Neural cell (in vitro differentiated cells): ENCODE results near the gene USP10. TPM values are rescaled to one million over a fixed set of nuclear protein-coding genes. Genes with fewer than 3 reads are reported as not detected.

Experiments
- H2AFZ ChIP-seq: fragments of 200-600, 300-800 bp; sonication (generic), shearing (Covaris generic); 2 replicates; pipeline ENCODE4 v1.6.0; 2014; ENCODE audit warnings: low read depth, mild to moderate bottlenecking, antibody characterized with exemption, low read length, moderate library complexity
- H3F3A ChIP-seq: fragments of 200-600 bp; shearing (Covaris generic); 2 replicates; pipeline ENCODE4 v1.6.1; 2016; ENCODE audit warnings: mild to moderate bottlenecking, moderate library complexity, mixed read lengths, antibody characterized with exemption, low read length; ENCODE audit not compliant: insufficient read depth, poor library complexity, severe bottlenecking
- H3K27ac ChIP-seq: fragments of 200-600, 300-800 bp; sonication (generic), shearing (Covaris generic); 2 replicates; pipeline ENCODE4 v1.5.1; 2014; ENCODE audit warnings: mild to moderate bottlenecking, low read length, moderate library complexity
- H3K27me3 ChIP-seq: fragments of 300-800, 200-600 bp; sonication (generic), shearing (Covaris generic); 2 replicates; pipeline ENCODE4 v1.6.0; 2014; ENCODE audit warnings: mild to moderate bottlenecking, low read depth, low read length, moderate library complexity; ENCODE audit not compliant: insufficient read depth
- H3K36me3 ChIP-seq: fragments of 300-800, 200-600 bp; sonication (generic), shearing (Covaris generic); 2 replicates; pipeline ENCODE4 v1.5.1; 2014; ENCODE audit warnings: mild to moderate bottlenecking, antibody characterized with exemption, low read length, moderate library complexity; ENCODE audit not compliant: insufficient read depth
- H3K4me2 ChIP-seq: fragments of 300-800, 200-600 bp; sonication (generic), shearing (Covaris generic); 2 replicates; pipeline ENCODE4 v1.6.0; 2014; ENCODE audit warnings: mild to moderate bottlenecking, low read length
- H3K4me3 ChIP-seq: fragments of 300-800, 200-600 bp; sonication (generic), shearing (Covaris generic); 2 replicates; pipeline ENCODE4 v1.5.1; 2014; ENCODE audit warnings: mild to moderate bottlenecking, low read length, moderate library complexity
- H3K79me2 ChIP-seq: fragments of 200-600 bp; shearing (Covaris generic); replicated peaks from 2 replicates; pipeline ENCODE4 v1.6.0; 2014; ENCODE audit warnings: mild to moderate bottlenecking, low read length, moderate library complexity; ENCODE audit not compliant: insufficient read depth
- H3K9ac ChIP-seq: fragments of 300-800, 200-600 bp; sonication (generic), shearing (Covaris generic); 2 replicates; pipeline ENCODE4 v1.6.1; 2016; ENCODE audit warnings: mild to moderate bottlenecking, low read length, mixed read lengths
- H3K9me2 ChIP-seq: fragments of 200-600 bp; shearing (Covaris generic); 2 replicates; pipeline ENCODE4 v1.6.1; 2016; ENCODE audit warnings: mild to moderate bottlenecking, low read length, mixed read lengths; ENCODE audit not compliant: insufficient read depth
- H3K9me3 ChIP-seq: fragments of 200-600, 300-800 bp; sonication (generic), shearing (Covaris generic); 2 replicates; pipeline ENCODE4 v1.6.1; 2016; ENCODE audit warnings: mild to moderate bottlenecking, mixed run types, low read length, moderate library complexity, mixed read lengths
- H4K20me1 ChIP-seq: fragments of 200-600 bp; shearing (Covaris generic); 2 replicates; pipeline ENCODE4 v1.6.1; 2016; ENCODE audit warnings: mild to moderate bottlenecking, mixed run types; ENCODE audit not compliant: insufficient read depth
- CTCF ChIP-seq: fragments of 450-650 bp; IDR thresholded peaks from 2 replicates; pipeline ENCODE4 v1.5.1; 2014; ENCODE audit warnings: antibody characterized with exemption, mild to moderate bottlenecking, moderate library complexity; ENCODE audit not compliant: poor library complexity, severe bottlenecking
- EP300 ChIP-seq: fragments of 450-650 bp; conservative IDR thresholded peaks from 2 replicates; pipeline ENCODE4 v1.6.1; 2014; ENCODE audit warnings: antibody characterized with exemption, mild to moderate bottlenecking, moderate library complexity; ENCODE audit not compliant: poor library complexity, severe bottlenecking
- EZH2 ChIP-seq: fragments of 200-600, 300-800 bp; shearing (Covaris generic), sonication (generic); IDR thresholded peaks from 2 replicates; pipeline ENCODE4 v1.6.1; 2014; ENCODE audit warnings: antibody characterized with exemption, low read length, borderline replicate concordance, mild to moderate bottlenecking; ENCODE audit not compliant: insufficient read depth, poor library complexity, severe bottlenecking
- MXI1 ChIP-seq: fragments of 450-650 bp; conservative IDR thresholded peaks from 2 replicates; pipeline ENCODE4 v1.6.1; 2014; ENCODE audit warnings: antibody characterized with exemption, mild to moderate bottlenecking; ENCODE audit not compliant: poor library complexity, severe bottlenecking
- POLR2AphosphoS5 ChIP-seq: IDR thresholded peaks from 2 replicates; pipeline ENCODE4 v1.6.1; 2012
- RAD21 ChIP-seq: fragments of 450-650 bp; conservative IDR thresholded peaks from 2 replicates; pipeline ENCODE4 v1.6.1; 2014; ENCODE audit warnings: antibody characterized with exemption, mild to moderate bottlenecking, moderate library complexity
- REST ChIP-seq: IDR thresholded peaks from 2 replicates; pipeline ENCODE4 v1.6.1; 2012; ENCODE audit warnings: borderline replicate concordance
- SMC3 ChIP-seq: fragments of 450-650 bp; conservative IDR thresholded peaks from 2 replicates; pipeline ENCODE4 v1.6.1; 2014; ENCODE audit warnings: antibody characterized with exemption, mild to moderate bottlenecking, moderate library complexity; ENCODE audit not compliant: poor library complexity
- TAF1 ChIP-seq: IDR thresholded peaks from 2 replicates; pipeline ENCODE4 v1.6.1; 2012; ENCODE audit warnings: low read depth
- polyA plus RNA-seq: library from polyadenylated mRNA; depleted of rRNA; stranded (reverse); fragments of >200 nt; gene quantifications from 2 replicates; pipeline ENCODE4 v1.2.3, GENCODE V29; 2014

Gene USP10
- polyA plus RNA-seq, 1 donor from 2014 or later, result 48.9 TPM

GRCh38 chr16:84709609-84710008 is 9.8 kb downstream of the USP10 start:
- no peak overlapping the region for H2AFZ ChIP-seq
- H3K27me3 ChIP-seq, result no peaks in the 10 kb centered on the region
- no peaks in the 10 kb centered on the region for H3K9me3 ChIP-seq
- H3K9ac ChIP-seq, result no peak overlapping the region
- no peak overlapping the region for H3K4me2 ChIP-seq
- H3K4me3 ChIP-seq, result no peak overlapping the region
- H3K9me2 ChIP-seq, result no peaks in the 10 kb centered on the region
- no peaks in the 10 kb centered on the region for H3F3A ChIP-seq
- TF ChIP-seq SMC3 (no peak), POLR2AphosphoS5 (no peak), REST (no peak), RAD21 (no peak), EZH2 (no peak), MXI1 (no peak), EP300 (no peak), CTCF (no peak), TAF1 (no peak)
- peaks cover 96% of the 10 kb centered on the region for H3K79me2 ChIP-seq
- H3K27ac ChIP-seq, result no peak overlapping the region
- no peaks in the 10 kb centered on the region for H3K36me3 ChIP-seq
- peaks cover 3% of the 10 kb centered on the region for H4K20me1 ChIP-seq

- H3K79me2 ChIP-seq, result peaks cover 92% of the 10 kb centered on the region
These were observed 10.9 kb downstream of the USP10 start for GRCh38 chr16:84710686-84711085.

More at GRCh38 chr16:84710686-84711085, 10.9 kb downstream of the USP10 start:
- Histone ChIP-seq H3K36me3 (no peaks in the 10 kb centered on the region), H3K27ac (no peak overlapping the region), H2AFZ (no peak overlapping the region), H3K4me2 (no peak overlapping the region), H3K4me3 (no peak overlapping the region), H3K9me2 (no peaks in the 10 kb centered on the region), H3K9me3 (no peaks in the 10 kb centered on the region), H3K27me3 (no peaks in the 10 kb centered on the region), H3K9ac (no peak overlapping the region), H3F3A (no peaks in the 10 kb centered on the region), H4K20me1 (peaks cover 3% of the 10 kb centered on the region)
- TF ChIP-seq EP300 (no peak), EZH2 (no peak), TAF1 (no peak), MXI1 (no peak), RAD21 (no peak), POLR2AphosphoS5 (no peak), CTCF (no peak), REST (no peak), SMC3 (no peak)
